Activated CD4-positive, alpha-beta T cell treated with anti-CD3 and anti-CD28 coated beads, Interleukin-2, amount 10 ng/mL, durations not matched to agents 7 days and 5 days (primary cell): Measurements from ENCODE around the gene FA2H. TPM values are rescaled to one million over a fixed set of nuclear protein-coding genes. Genes with fewer than 3 reads are reported as not detected.

Experiments
- CTCF ChIA-PET: fragments of 350-600 bp; sonication (Branson Sonifier 250); formaldehyde crosslinking; loops from one replicate; lab custom pipeline; 2021; ENCODE audit warnings: antibody characterized with exemption; lab: Charles Lee
- POLR2A ChIA-PET: fragments of 350-600 bp; sonication (Branson Sonifier 250); formaldehyde crosslinking; loops from one replicate; lab custom pipeline; 2021; ENCODE audit warnings: antibody characterized with exemption; lab: Charles Lee
- DNase-seq: peaks from one replicate; pipeline ENCODE4 v3.0.0-alpha.2; 2020
- H3K27ac Mint-ChIP-seq: one replicate; pipeline ENCODE4 v1.8.0; 2021; ENCODE audit warnings: mild to moderate bottlenecking, moderate library complexity, mixed read lengths
- H3K27me3 Mint-ChIP-seq: one replicate; pipeline ENCODE4 v1.8.0; 2021; ENCODE audit warnings: mixed read lengths
- H3K36me3 Mint-ChIP-seq: one replicate; pipeline ENCODE4 v1.8.0; 2021; ENCODE audit warnings: low read depth, mixed read lengths
- H3K4me1 Mint-ChIP-seq: one replicate; pipeline ENCODE4 v1.8.0; 2021; ENCODE audit warnings: mixed read lengths
- H3K4me3 Mint-ChIP-seq: one replicate; pipeline ENCODE4 v1.8.0; 2021; ENCODE audit warnings: mild to moderate bottlenecking, moderate library complexity, mixed read lengths
- H3K9me3 Mint-ChIP-seq: one replicate; pipeline ENCODE4 v1.8.0; 2021; ENCODE audit warnings: mixed read lengths
- total RNA-seq, 2 experiments: library from RNA; stranded (reverse); gene quantifications; one replicate each; pipeline ENCODE4 v1.2.3, GENCODE V29; 2021

The FA2H gene
- total RNA-seq, 2 experiments from 2014 or later, result 0.21 TPM; not detected in 1

DNA sequence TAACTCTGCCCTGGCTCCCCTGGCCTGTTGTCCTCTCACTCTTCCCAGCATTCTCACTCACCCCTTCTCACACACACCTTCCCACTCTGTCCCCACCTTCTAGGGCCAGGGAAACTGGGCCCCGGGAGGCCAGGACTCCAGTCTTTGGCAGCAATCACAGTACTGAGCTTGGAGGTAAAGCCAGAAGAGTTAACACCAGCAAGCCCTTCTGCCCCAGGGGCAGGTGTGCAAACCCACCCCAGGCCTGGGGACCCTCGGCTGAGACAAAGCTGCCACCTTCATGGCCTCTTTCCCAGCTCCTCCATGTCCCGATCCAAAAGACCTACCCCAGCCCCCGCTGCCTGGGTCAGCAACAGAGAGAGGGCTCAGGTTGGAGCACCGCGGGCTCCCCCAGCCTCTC is 37.1 kb downstream of the FA2H start:
- Mint-ChIP-seq H3K4me3 (no peak overlapping the region), H3K36me3 (no peaks in the 10 kb centered on the region), H3K27me3 (no peaks in the 10 kb centered on the region), H3K27ac (no peak overlapping the region), H3K9me3 (no peaks in the 10 kb centered on the region), H3K4me1 (no peaks in the 10 kb centered on the region)
- POLR2A ChIA-PET, result no interaction called here
- CTCF ChIA-PET, result interaction anchor here (0.5 kb wide), 1 partner anchor 382 kb away, joined by 3 read pairs; no protein-coding TSS in a partner anchor
- no peak for DNase-seq

- Mint-ChIP-seq H3K36me3 (no peaks in the 10 kb centered on the region), H3K27ac (peak overlapping the region; percentile 33), H3K4me3 (no peak overlapping the region), H3K4me1 (no peaks in the 10 kb centered on the region), H3K9me3 (no peaks in the 10 kb centered on the region), H3K27me3 (no peaks in the 10 kb centered on the region)
- ChIA-PET POLR2A (no interaction called here), CTCF (no interaction called here)
- DNase-seq, result no peak
These were observed 38.0 kb downstream of the FA2H start for GRCh38 chr16:74736531-74737157.

- POLR2A ChIA-PET, result no interaction called here
- no peak for DNase-seq
- no peaks in the 10 kb centered on the region for H3K27me3 Mint-ChIP-seq
- CTCF ChIA-PET, result interaction anchor here (0.8 kb wide), 1 partner anchor 11 kb away, joined by 3 read pairs; no protein-coding TSS in a partner anchor
- peaks cover under 1% of the 10 kb centered on the region for H3K4me1 Mint-ChIP-seq
- H3K27ac Mint-ChIP-seq, result no peak overlapping the region
- H3K4me3 Mint-ChIP-seq, result no peak overlapping the region
- H3K36me3 Mint-ChIP-seq, result no peaks in the 10 kb centered on the region
- H3K9me3 Mint-ChIP-seq, result no peaks in the 10 kb centered on the region
These were observed 39.1 kb downstream of the FA2H start for GRCh38 chr16:74735554-74735953.

DNA sequence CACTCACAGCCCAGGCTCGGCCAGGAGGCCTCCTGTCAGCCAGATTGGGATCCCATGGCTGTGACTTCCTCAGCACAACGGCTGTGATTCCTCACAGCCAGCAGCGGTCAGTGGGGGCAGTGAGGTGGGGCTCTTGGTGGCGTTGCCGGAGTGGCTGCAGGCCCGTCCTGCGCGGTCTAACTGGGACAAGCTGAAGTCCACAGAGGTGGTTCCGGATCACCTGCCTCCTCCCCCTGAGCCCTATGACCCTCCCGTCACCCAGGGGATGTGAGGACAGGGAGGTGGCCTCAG is 39.5 kb downstream of the FA2H start:
- Mint-ChIP-seq H3K9me3 (no peaks in the 10 kb centered on the region), H3K27ac (no peak overlapping the region), H3K4me1 (peaks cover 5% of the 10 kb centered on the region), H3K27me3 (no peaks in the 10 kb centered on the region), H3K4me3 (no peak overlapping the region), H3K36me3 (no peaks in the 10 kb centered on the region)
- DNase-seq, result no peak
- POLR2A ChIA-PET, result no interaction called here
- CTCF ChIA-PET, result no interaction called here

DNA sequence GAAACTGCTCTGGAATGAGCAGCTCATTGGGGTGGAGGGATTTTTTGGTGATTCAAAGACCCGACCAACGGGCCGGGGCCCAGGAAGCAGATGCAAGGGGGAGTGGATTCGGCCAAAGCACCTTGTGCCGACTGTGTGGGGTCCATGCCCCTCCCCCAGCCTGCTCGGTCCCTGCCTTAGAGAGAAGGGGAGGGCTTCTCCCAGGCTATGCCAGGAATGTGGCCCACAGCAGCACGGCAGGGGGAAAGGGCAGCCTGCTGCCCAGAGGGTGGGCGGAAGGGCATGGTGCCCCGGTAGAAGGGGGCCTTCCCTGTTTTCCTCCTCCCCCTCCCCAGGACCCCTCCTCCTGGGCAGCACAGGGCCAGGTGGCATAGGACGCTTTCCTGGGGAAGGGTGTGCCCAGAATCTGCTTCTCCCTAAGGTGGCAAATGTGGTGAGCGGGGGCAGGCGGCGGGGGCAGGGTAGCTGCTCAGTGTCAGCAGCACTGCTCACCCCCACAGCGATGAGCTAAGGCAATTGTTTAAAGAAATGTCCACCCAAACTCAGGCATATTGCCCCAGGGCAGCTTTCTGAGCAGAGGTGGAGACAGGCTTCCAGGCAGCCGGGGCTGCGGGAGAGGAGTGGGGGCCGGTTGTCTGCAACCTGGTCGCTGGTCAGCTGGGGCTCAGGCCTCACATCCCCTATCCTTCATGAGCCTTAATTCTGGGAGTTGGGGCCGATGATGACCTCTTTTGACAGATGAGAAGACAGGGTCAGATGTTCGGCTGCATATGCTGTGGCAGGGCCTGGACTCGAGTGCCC is 40.1 kb downstream of the FA2H start:
- ChIA-PET POLR2A (no interaction called here), CTCF (no interaction called here)
- H3K9me3 Mint-ChIP-seq, result no peaks in the 10 kb centered on the region
- DNase-seq, result no peak
- H3K4me3 Mint-ChIP-seq, result no peak overlapping the region
- H3K4me1 Mint-ChIP-seq, result peaks cover 11% of the 10 kb centered on the region
- H3K36me3 Mint-ChIP-seq, result no peaks in the 10 kb centered on the region
- H3K27me3 Mint-ChIP-seq, result no peaks in the 10 kb centered on the region
- no peak overlapping the region for H3K27ac Mint-ChIP-seq

GRCh38 chr16:74732707-74733350 is 41.8 kb downstream of the FA2H start:
- H3K4me3 Mint-ChIP-seq, result no peak overlapping the region
- no peak for DNase-seq
- no peaks in the 10 kb centered on the region for H3K27me3 Mint-ChIP-seq
- ChIA-PET CTCF (interaction anchor here (0.7 to 1.4 kb wide), 2 partner anchors 9 to 23 kb away, joined by 3 to 4 read pairs; no protein-coding TSS in a partner anchor), POLR2A (no interaction called here)
- no peaks in the 10 kb centered on the region for H3K36me3 Mint-ChIP-seq
- H3K27ac Mint-ChIP-seq, result no peak overlapping the region
- no peaks in the 10 kb centered on the region for H3K9me3 Mint-ChIP-seq
- H3K4me1 Mint-ChIP-seq, result peaks cover 11% of the 10 kb centered on the region

- H3K9me3 Mint-ChIP-seq, result peaks cover 6% of the 10 kb centered on the region
- ChIA-PET CTCF (interaction anchor here (1.1 to 1.4 kb wide), 2 partner anchors 9 to 19 kb away, joined by 3 to 4 read pairs; no protein-coding TSS in a partner anchor), POLR2A (no interaction called here)
- H3K27ac Mint-ChIP-seq, result peak overlapping the region; percentile 14
- H3K36me3 Mint-ChIP-seq, result no peaks in the 10 kb centered on the region
- no peak for DNase-seq
- H3K27me3 Mint-ChIP-seq, result no peaks in the 10 kb centered on the region
- peaks cover 11% of the 10 kb centered on the region for H3K4me1 Mint-ChIP-seq
- H3K4me3 Mint-ChIP-seq, result no peak overlapping the region
These were observed 42.7 kb downstream of the FA2H start for GRCh38 chr16:74731853-74732477.

DNA sequence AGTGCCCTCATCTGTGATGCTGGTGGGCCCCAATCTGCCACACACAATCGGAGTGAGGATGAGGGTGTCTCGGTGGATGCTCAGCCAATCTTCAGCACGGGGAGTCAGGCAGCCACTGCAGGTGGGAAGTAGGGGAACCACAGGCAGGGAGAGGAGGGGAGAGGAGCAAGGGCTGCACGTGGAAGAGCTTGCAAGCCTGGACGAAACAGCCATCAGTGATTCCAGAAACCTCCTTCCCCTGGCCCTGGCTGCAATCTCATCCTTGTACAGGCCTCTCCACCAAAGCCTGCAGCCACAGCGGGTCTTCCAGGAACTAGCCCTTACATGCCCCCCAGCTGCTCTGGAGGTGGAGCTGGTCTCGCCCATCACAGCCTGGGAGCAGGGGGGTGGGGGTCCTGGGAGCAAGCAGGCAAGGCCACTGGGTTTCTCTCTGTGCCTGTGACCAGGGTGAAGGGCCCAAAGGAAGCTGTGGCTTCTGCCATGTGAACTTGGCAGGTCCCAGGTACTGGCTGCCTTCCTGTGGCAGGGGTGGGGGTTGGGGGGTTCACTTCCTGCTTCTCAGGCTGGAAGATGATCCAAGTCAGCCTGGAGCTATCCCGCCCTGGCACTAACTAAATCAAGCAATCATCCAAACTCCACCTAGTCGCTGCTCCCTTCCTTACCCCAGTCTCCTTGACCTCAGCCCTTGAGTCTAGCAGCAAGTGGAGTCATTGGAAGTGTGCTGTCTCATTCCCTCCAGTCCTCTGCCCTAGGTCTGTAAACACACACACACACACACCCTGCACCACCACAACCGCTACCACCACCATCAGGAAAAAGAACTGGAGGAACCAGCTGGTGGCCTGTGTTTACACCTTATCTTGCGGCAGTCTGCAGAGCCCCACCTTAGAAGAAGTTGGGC is 44.6 kb downstream of the FA2H start:
- Mint-ChIP-seq H3K9me3 (peaks cover 17% of the 10 kb centered on the region), H3K36me3 (peaks cover 3% of the 10 kb centered on the region), H3K27me3 (no peaks in the 10 kb centered on the region), H3K4me1 (peaks cover 11% of the 10 kb centered on the region), H3K4me3 (no peak overlapping the region), H3K27ac (peak overlapping the region; percentile 22)
- POLR2A ChIA-PET, result no interaction called here
- CTCF ChIA-PET, result no interaction called here
- no peak for DNase-seq

GRCh38 chr16:74727903-74728302 is 46.7 kb downstream of the FA2H start:
- peaks cover 17% of the 10 kb centered on the region for H3K9me3 Mint-ChIP-seq
- POLR2A ChIA-PET, result no interaction called here
- peaks cover 11% of the 10 kb centered on the region for H3K4me1 Mint-ChIP-seq
- no peak for DNase-seq
- H3K27ac Mint-ChIP-seq, result no peak overlapping the region
- peaks cover 3% of the 10 kb centered on the region for H3K36me3 Mint-ChIP-seq
- CTCF ChIA-PET, result interaction anchor here (1.4 to 1.6 kb wide), 2 partner anchors 8 to 15 kb away, joined by 3 to 4 read pairs; no protein-coding TSS in a partner anchor
- no peak overlapping the region for H3K4me3 Mint-ChIP-seq
- no peaks in the 10 kb centered on the region for H3K27me3 Mint-ChIP-seq

DNA sequence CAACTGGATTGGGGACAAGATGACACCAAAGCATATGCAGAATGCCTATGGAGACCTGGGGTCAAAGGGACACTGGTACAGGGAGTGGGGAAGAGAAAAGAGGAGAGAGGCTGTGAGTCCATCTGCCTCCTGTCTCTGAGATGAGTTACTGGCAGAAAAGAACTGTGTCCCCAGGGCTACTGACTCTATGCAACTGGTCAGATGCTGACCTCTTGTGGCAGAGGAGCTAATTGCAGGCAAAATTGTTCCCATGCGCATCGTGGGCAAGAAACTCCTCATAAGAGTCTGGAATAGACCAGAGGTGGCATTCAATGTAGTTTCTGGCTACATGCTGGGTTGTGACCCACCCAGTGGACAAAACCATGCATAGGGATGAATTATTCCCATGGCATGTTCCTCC is 47.9 kb downstream of the FA2H start:
- POLR2A ChIA-PET, result no interaction called here
- peaks cover under 1% of the 10 kb centered on the region for H3K27me3 Mint-ChIP-seq
- peaks cover 17% of the 10 kb centered on the region for H3K9me3 Mint-ChIP-seq
- H3K4me1 Mint-ChIP-seq, result peaks cover 11% of the 10 kb centered on the region
- CTCF ChIA-PET, result interaction anchor here (0.5 to 1.2 kb wide), 5 partner anchors 23 to 146 kb away, joined by 3 to 7 read pairs (median 3); partner anchors contain the start of gene MLKL
- H3K36me3 Mint-ChIP-seq, result peaks cover 3% of the 10 kb centered on the region
- H3K27ac Mint-ChIP-seq, result no peak overlapping the region
- peak; percentile 31 for DNase-seq
- H3K4me3 Mint-ChIP-seq, result no peak overlapping the region

- H3K9me3 Mint-ChIP-seq, result peaks cover 17% of the 10 kb centered on the region
- H3K4me1 Mint-ChIP-seq, result peaks cover 11% of the 10 kb centered on the region
- POLR2A ChIA-PET, result interaction anchor here (0.5 kb wide), 1 partner anchor 660 kb away, joined by 4 read pairs; no protein-coding TSS in a partner anchor
- DNase-seq, result no peak
- H3K36me3 Mint-ChIP-seq, result peaks cover 3% of the 10 kb centered on the region
- no peak overlapping the region for H3K4me3 Mint-ChIP-seq
- CTCF ChIA-PET, result interaction anchor here (0.5 to 1.4 kb wide), 9 partner anchors 10 to 137 kb away, joined by 3 to 7 read pairs (median 4); partner anchors contain the start of gene MLKL
- peaks cover 4% of the 10 kb centered on the region for H3K27me3 Mint-ChIP-seq
- H3K27ac Mint-ChIP-seq, result no peak overlapping the region
These were observed 48.8 kb downstream of the FA2H start for GRCh38 chr16:74725651-74726455.
